AG09309 (cell line): ENCODE data around the gene KTI12.

Experiments
- DNase-seq: peaks from one replicate; pipeline ENCODE4 v3.0.0-alpha.2; 2010; ENCODE audit warnings: low read depth
- H3K4me3 ChIP-seq: 2 replicates; pipeline ENCODE4 v1.5.1; 2011; ENCODE audit warnings: mild to moderate bottlenecking, low read depth, low read length, moderate library complexity; ENCODE audit not compliant: control insufficient read depth
- TF ChIP-seq, protein P1 (sequence below): IDR thresholded peaks from 2 replicates; pipeline ENCODE4 v1.5.1; 2011; ENCODE audit warnings: mild to moderate bottlenecking, low read depth, low read length, inconsistent platforms; ENCODE audit not compliant: insufficient read depth, control insufficient read depth; ENCODE audit errors: missing control alignments

KTI12 gene

DNA sequence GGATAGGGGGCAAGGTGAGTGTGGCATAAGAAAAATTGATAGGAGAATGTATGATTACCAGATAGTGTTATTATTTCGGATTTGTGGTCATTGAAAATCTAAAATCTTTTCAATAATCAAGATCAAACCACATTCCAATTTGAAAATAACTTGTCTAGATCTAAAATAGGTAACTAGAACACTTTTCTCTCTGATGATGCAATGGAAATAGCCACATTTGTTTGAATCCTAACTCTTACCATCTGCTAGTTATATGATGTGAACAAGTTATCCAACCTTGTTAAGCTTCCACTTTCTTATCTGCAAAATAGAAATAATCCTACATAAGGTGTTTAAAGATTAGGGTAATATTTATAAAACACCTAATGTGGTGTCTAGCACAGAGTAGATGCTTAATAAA lies 26.3 kb upstream of the KTI12 start:
- TF ChIP-seq, protein P1, sequence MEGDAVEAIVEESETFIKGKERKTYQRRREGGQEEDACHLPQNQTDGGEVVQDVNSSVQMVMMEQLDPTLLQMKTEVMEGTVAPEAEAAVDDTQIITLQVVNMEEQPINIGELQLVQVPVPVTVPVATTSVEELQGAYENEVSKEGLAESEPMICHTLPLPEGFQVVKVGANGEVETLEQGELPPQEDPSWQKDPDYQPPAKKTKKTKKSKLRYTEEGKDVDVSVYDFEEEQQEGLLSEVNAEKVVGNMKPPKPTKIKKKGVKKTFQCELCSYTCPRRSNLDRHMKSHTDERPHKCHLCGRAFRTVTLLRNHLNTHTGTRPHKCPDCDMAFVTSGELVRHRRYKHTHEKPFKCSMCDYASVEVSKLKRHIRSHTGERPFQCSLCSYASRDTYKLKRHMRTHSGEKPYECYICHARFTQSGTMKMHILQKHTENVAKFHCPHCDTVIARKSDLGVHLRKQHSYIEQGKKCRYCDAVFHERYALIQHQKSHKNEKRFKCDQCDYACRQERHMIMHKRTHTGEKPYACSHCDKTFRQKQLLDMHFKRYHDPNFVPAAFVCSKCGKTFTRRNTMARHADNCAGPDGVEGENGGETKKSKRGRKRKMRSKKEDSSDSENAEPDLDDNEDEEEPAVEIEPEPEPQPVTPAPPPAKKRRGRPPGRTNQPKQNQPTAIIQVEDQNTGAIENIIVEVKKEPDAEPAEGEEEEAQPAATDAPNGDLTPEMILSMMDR: no peak
- DNase-seq: no peak
- no peak overlapping the region for H3K4me3 ChIP-seq

DNA sequence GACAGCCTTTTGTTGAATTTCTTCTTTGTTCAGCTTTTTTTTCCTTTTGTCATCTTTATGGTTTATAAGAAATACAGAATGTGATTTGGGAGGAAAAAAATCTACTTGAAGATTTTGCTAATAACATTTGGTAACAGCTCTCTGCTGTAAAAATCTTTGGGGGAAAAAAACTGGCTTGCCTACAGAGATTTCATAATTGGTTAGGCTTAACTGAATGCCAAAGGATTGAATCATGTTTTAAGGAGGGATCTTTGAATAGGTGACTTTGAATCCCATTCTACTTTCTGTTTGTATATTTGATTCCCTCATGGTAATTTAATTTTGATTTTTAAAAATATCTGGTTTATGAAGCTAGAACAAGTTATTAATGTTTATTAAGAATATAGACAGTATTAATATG lies 25.7 kb upstream of the KTI12 start:
- TF ChIP-seq, protein P1: no peak
- DNase-seq: peak; percentile 32
- no peak overlapping the region for H3K4me3 ChIP-seq

DNA sequence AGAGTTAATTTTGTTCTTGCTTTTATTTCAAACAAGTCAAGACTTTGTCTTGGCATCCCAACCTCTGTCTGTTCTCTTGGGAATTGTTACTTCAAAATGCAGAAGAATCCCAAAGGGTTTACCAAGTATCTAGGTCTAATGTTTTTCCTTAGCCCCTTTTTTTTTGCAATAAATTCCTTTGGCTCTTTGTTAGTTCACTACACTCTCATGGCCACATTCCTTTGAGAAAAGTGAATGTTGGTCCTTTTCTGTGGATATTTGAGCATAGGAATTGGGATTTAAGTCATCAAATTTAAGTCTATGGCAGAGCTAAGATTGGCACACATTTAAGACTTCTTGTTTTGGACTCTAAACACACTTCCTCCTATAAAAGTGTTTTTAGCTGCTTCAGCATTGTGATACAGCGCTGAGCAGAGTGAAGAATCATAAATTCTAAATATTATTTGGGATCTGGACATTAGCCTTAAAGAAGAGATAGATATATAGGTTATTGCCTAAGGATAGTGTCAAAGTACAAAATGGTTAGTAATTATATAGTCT lies 24.3 kb upstream of the KTI12 start:
- H3K4me3 ChIP-seq: no peak overlapping the region; the same call in 1 of the 2 replicates
- TF ChIP-seq, protein P1: no peak
- DNase-seq: no peak

DNA sequence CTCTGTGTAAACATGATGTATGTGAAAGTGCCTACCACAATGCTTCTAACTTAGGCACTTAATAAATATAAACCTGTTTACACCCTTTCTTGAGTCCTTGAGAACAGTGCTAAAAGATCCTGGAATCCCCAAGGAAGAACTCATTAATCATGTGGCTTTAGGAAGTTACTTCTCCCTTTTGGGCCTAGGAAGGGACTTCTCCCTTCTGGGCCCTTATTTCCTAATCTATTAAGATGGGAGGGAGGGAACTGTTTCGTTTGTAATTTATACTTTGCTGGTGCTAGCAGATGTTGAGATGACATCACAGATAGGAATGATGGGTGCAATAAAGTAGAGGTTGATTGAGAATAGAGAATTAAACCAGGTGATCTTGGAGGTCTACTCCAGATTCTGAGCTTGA lies 23.6 kb upstream of the KTI12 start:
- no peak for DNase-seq
- TF ChIP-seq, protein P1: no peak

DNA sequence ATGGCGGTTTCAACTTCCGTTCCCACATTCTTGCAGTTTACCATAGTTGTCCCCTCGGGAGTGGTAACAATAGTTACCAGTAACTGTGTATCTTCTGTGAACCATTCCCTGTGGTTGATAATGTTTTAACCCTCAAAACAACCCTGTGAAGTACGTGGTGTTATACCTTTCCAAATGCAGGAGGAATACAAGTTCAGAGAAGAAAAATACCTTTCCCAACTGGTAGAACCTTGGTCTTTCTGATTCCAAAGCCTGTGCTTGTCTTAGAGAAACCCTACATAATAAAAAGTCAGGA lies 23.3 kb upstream of the KTI12 start:
- no peak for DNase-seq
- TF ChIP-seq, protein P1: no peak
- peak overlapping the region; percentile 89 for H3K4me3 ChIP-seq

More for the DNA sequence above, 23.6 kb upstream of the KTI12 start:
- H3K4me3 ChIP-seq: peak overlapping the region; percentile 89

DNA sequence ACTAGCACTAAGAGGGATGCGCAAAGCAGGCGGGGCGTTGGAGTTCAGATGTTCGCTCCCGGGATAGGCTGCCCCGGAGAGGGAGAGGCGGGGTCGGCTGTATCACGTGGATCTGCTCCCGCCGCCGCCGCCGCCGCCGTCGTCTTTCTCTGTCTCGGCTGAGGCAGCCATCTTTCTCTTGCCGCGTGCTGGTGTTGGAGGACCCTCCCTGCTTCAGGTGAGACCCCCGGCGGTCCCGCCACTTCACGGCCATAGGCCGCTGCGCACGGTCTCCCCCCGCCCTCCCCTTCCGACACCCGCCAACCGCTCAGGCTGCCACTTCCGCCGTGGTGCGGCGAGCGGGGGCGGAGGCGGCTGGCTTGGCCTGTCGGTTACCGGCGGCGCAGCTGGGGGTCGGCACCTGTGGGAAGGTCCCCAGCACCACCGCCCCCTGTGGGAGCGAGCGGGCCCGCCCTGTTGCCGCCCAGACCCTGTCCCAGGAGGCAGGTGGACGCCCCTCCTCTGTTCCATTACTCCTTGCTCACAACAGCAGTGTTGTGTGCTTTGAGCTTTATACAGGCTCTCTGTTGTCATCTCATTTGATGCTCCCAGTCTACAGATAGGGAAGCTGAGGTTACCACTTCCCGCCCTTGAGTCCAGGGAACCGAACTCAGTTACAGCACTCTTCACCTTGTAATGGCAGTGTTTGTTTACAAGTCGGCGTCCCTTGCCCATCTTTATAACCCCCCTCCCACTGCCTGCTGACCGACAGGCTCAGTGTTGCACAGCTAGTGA lies 22.7 kb upstream of the KTI12 start, which contains the start of gene BTF3L4:
TSS of gene BTF3L4 (plus strand) at position 133 of the 774 bp plus-strand sequence. CDS start 3,553 bp downstream, outside the sequence.
- H3K4me3 ChIP-seq: peak within 1 kb of the TSS; percentile 89
- DNase-seq: no peak
- TF ChIP-seq, protein P1: no peak
